ENCODE data around the gene ULK4. TPM values are rescaled to one million over a fixed set of nuclear protein-coding genes. Genes with fewer than 3 reads are reported as not detected.
"Not testable (repeated sequence)": the region's sequence is repeated elsewhere in the genome, so short reads cannot be mapped to it uniquely, and the experiment has no call there.

ULK4 gene
- total RNA-seq, 2 donors from 2014 or later, result 28.7 to 38.4 TPM

DNA sequence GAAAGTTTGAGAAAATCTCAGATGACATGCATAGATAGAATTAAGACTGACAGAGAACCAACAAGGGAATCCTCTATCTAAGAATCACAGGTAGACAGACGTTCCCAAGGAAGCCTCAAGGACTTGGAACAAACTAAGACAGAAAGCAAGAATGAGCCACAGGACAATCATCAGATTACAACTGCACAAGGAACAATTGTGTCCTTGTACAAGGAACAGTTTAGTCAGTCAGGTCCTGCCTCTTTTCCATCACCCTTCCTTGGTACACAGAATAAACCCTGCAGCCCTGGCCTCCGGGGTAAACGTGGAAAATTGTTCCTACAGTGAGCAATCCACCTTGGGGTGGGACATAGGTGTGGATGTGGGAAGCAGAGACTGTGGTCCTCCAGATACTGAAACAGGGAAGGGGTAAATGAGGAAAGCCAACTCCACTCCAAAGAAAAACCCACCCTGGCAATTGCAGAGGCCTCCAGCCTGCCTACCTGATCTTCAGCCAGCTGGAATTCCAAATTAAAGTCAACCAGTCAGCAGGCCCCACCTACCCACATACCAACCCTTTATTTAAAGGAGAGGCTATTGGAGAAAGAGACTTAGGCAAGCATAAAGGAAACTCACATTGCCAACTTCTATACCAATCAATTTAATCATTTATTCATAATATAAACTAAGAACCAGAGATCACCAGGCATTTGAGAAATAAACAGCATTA is 73.4 kb downstream of the ULK4 start:
- Histone ChIP-seq H3K36me3 (no peaks in the 10 kb centered on the region), H3K4me1 (ENCODE audit: control insufficient read depth in 1 of 2, low read depth in 2 of 2) (no peaks in the 10 kb centered on the region), H3K27me3 (replicated peaks; ENCODE audit: insufficient read depth) (no peaks in the 10 kb centered on the region), H3K27ac (no peak overlapping the region), H3K9me3 (no peaks in the 10 kb centered on the region), H3K4me3 (no peak overlapping the region)
- DNase-seq (ENCODE audit: low spot score) (no peak), ATAC-seq (ENCODE audit: insufficient number of reproducible peaks, low FRiP score, low read depth) (no peak)
- TF ChIP-seq, protein P1, sequence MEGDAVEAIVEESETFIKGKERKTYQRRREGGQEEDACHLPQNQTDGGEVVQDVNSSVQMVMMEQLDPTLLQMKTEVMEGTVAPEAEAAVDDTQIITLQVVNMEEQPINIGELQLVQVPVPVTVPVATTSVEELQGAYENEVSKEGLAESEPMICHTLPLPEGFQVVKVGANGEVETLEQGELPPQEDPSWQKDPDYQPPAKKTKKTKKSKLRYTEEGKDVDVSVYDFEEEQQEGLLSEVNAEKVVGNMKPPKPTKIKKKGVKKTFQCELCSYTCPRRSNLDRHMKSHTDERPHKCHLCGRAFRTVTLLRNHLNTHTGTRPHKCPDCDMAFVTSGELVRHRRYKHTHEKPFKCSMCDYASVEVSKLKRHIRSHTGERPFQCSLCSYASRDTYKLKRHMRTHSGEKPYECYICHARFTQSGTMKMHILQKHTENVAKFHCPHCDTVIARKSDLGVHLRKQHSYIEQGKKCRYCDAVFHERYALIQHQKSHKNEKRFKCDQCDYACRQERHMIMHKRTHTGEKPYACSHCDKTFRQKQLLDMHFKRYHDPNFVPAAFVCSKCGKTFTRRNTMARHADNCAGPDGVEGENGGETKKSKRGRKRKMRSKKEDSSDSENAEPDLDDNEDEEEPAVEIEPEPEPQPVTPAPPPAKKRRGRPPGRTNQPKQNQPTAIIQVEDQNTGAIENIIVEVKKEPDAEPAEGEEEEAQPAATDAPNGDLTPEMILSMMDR (IDR thresholded peaks at IDR 0.05), result no peak

GRCh38 chr3:41882956-41883355 is 78.9 kb downstream of the ULK4 start:
- Histone ChIP-seq H3K4me1 (ENCODE audit: control insufficient read depth in 1 of 2, low read depth in 2 of 2) (no peaks in the 10 kb centered on the region), H3K4me3 (no peak overlapping the region), H3K9me3 (no peaks in the 10 kb centered on the region), H3K27ac (no peak overlapping the region), H3K36me3 (no peaks in the 10 kb centered on the region), H3K27me3 (replicated peaks; ENCODE audit: insufficient read depth) (no peaks in the 10 kb centered on the region)
- TF ChIP-seq, protein P1 (IDR thresholded peaks at IDR 0.05), result no peak
- no peak for ATAC-seq (ENCODE audit: insufficient number of reproducible peaks, low FRiP score, low read depth)
- no peak for DNase-seq (ENCODE audit: low spot score)

GRCh38 chr3:41881233-41881821 is 80.6 kb downstream of the ULK4 start:
- DNase-seq (ENCODE audit: low spot score), result no peak
- Histone ChIP-seq H3K4me1 (ENCODE audit: control insufficient read depth in 1 of 2, low read depth in 2 of 2) (no peaks in the 10 kb centered on the region), H3K36me3 (no peaks in the 10 kb centered on the region), H3K27ac (no peak overlapping the region), H3K4me3 (no peak overlapping the region), H3K9me3 (no peaks in the 10 kb centered on the region), H3K27me3 (replicated peaks; ENCODE audit: insufficient read depth) (no peaks in the 10 kb centered on the region)
- ATAC-seq (ENCODE audit: insufficient number of reproducible peaks, low FRiP score, low read depth), result no peak
- TF ChIP-seq, protein P1 (IDR thresholded peaks at IDR 0.05), result peak; percentile 67

- Histone ChIP-seq H3K4me3 (no peak overlapping the region), H3K27ac (no peak overlapping the region), H3K4me1 (ENCODE audit: control insufficient read depth in 1 of 2, low read depth in 2 of 2) (no peaks in the 10 kb centered on the region), H3K36me3 (no peaks in the 10 kb centered on the region), H3K27me3 (replicated peaks; ENCODE audit: insufficient read depth) (no peaks in the 10 kb centered on the region), H3K9me3 (no peaks in the 10 kb centered on the region)
- DNase-seq (ENCODE audit: low spot score) (no peak), ATAC-seq (ENCODE audit: insufficient number of reproducible peaks, low FRiP score, low read depth) (no peak)
- TF ChIP-seq, protein P1 (IDR thresholded peaks at IDR 0.05), result no peak
Observed at GRCh38 chr3:41880387-41880786, 81.5 kb downstream of the ULK4 start.

GRCh38 chr3:41877741-41878140 is 84.2 kb downstream of the ULK4 start:
- DNase-seq (ENCODE audit: low spot score); ATAC-seq (ENCODE audit: insufficient number of reproducible peaks, low FRiP score, low read depth); H3K4me1 ChIP-seq (ENCODE audit: control insufficient read depth in 1 of 2, low read depth in 2 of 2); H3K27me3 ChIP-seq (replicated peaks; ENCODE audit: insufficient read depth); H3K27ac ChIP-seq; H3K36me3 ChIP-seq; H3K9me3 ChIP-seq; H3K4me3 ChIP-seq: not testable (repeated sequence)
